Activated T-helper 1 cell treated with anti-CD3 and anti-CD28 coated beads, Interleukin-2, amount 50 U/mL, for 16 hours (primary cell): ENCODE data around the gene RYR3.

Source experiments
- DNase-seq, 2 donors: peaks; one replicate each; pipeline ENCODE4 v3.0.0-alpha.2; 2020; ENCODE audit warnings: low read depth in 1 of 2, low spot score in 1 of 2

Gene RYR3

GRCh38 chr15:33380406-33380805 lies 69.6 kb downstream of the RYR3 start:
- no peak for DNase-seq

- no peak for DNase-seq
Observed at GRCh38 chr15:33382491-33382890, 71.7 kb downstream of the RYR3 start.

DNA sequence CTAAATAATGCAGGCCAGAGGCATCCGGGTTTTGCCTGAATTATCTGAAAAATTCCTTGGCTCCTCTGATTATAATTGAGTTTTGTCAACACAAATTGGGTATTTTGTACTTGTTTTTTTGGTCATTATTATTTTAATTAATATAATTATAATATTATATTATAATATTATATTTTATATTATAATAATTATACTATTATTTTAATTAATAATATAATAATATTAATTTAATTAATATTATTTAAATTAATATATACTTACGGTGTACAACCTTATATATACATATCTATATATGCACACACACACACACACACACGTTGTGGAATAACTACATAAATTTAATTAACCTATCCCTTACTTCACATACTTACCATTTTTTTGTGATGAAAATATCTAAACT lies 73.5 kb downstream of the RYR3 start:
- no peak for DNase-seq

DNA sequence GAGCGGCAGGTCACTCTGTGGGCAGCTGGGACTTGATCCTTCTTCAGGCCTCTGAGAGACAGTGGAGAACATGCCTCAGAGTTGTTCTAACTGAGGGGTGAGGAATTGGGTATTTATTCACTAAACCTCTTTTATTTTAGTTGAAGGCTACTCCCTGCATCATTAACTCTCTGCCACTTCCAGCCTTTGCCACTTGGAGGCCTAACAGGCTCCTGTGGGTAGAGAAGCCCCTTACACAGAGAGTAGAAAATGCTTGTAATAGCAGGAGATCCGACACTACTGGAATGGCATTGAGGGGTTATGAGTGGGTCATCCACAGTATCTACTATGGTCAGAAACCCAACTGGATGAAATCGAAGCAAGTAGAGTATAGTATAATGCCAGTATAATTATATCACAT lies 81.7 kb downstream of the RYR3 start:
- no peak for DNase-seq

DNA sequence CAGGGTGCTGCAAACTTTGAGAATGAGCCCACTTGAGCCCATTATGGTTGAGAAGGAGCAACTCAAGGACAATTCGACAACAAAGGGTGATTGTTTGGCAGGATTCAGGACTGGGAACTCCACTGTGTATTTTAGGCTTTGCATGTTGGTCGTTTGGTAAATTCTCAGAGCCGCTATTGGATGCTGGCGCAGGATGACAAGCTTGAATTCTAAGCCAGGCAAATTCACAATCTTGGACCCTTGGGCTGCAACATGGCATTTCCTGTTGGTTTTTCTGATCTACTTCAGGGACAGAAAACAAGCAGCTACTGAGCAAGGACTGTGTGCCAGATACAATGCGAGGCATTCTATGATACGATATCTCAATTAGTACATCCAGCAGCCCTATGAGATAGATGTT lies 82.8 kb downstream of the RYR3 start:
- DNase-seq = no peak

DNA sequence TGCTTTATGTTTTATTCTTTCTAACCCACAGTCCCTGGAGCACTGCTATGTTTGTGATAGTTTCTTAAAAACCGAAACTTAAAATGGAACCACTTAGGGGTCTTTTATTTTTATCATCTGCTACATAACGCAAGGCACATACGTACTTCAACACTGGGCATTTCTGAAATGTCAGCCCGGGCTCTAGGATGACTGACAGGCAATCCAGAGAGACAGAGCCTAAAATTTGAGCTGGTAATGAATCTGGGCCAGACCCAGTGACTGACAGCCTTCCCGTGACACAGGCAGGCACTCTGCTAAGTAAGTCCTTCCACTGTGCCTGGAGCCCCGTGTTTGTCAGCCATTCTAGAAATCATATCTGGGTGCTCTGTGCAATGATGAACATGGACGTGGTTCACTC lies 84.6 kb downstream of the RYR3 start:
- no peak for DNase-seq

GRCh38 chr15:33395846-33396245 lies 85.1 kb downstream of the RYR3 start:
- DNase-seq = no peak

DNA sequence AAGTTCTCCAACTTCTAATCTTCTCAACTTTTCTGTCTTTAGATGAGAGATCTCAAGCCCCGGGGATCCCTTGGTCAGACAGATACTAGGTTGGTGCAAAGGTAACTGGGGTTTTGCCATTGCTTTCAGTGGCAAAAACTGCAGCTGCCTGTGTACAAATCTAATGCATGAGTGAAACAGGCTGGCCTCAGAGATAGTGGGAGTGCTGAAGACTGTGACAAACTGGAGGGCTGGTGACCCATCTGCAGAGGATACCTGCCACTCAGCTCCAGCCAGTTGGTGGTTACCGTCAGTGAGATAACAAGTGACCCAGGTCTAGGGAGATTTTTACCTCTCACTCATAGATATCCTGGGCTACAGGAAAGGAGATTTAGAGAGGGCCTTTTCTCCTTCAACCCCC lies 85.7 kb downstream of the RYR3 start:
- no peak for DNase-seq

- DNase-seq = no peak
Observed at GRCh38 chr15:33398555-33398954, 87.8 kb downstream of the RYR3 start.

- DNase-seq = no peak
Observed at GRCh38 chr15:33400941-33401340, 90.2 kb downstream of the RYR3 start.

GRCh38 chr15:33402600-33402999 lies 91.8 kb downstream of the RYR3 start:
- no peak for DNase-seq

- no peak for DNase-seq
Observed at GRCh38 chr15:33405096-33405495, 94.3 kb downstream of the RYR3 start.

DNA sequence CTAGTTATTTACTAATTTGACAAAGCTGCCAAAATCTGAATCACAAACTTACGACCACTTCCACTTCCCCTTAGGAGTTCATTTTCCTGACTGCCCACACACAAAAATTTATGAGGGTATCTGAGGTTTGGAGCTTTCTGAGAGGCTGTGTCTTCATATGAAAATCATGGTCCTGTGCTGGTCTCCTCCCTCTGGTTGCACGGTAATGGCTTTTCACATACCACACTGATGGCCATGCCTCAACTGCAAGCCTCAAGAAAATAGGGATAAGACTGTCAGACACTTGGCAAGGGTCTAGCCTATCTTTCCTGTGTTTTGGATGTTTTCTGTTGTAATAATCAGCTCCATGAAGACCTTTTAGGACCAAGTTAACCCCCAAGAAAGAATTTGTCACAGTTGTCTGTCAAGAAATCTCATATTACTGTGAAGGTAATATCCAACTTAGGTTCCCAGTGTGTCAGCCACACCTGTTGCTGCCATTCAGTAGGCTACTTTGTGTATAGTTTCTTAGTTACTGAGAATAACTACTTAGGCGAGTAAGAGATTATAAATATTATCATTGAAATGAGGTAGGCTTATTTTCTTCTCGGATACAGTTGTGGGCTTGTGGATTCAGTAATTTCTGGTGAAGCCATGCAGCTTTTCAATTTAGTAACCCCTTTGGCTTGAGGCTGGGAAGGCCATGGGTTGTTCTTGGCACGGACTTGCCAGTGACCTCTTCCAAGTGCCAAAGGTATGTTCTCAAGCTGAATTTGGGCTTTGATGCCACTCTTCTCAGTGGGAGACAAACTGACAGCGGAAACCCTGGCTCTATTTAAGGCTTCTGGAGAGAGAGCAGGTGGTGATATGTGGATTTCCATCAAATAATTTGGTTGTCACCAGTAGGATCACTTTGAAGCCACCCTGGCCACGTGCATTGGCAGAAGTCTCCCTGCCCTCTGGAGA lies 101.1 kb downstream of the RYR3 start:
- no peak for DNase-seq

- no peak for DNase-seq
Observed at GRCh38 chr15:33419701-33420100, 108.9 kb downstream of the RYR3 start.

DNA sequence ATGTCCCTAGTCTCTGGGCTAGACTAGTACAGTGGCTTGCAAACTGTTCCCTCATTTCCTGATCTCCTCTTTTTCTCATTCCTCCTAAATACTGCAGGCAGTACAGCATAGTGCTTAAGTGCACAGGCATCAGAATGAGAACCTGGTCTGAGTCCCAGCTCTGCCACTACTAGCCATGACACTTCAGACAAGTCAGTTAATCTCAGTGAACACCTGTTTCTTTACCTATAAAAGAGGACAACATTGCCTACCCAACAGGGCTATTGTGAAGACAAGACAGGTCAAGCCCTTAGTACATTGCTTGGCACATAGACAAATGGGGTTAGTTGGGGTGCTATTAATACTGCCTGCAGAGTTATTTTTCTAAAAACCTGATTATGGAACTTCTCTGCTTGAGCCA lies 113.3 kb downstream of the RYR3 start:
- DNase-seq = no peak

DNA sequence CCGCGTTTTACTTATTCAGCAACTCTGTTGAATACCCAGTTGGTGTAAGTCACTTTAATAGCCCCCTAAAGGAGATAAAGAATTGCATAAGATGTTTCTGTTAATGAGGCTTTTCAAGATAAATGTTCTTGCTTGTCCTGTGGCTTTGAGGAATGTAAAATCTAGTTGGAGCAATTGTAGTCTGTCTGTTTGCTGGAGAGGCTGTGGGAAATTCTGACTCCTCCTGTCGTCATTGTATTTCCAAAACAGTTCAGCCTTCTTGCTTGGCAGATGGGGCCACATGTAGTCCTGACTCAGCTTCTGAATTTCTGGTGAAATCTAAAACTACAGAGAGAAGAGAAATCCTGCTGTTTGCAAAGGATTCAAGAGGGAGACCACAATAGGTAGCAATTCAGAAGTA lies 114.4 kb downstream of the RYR3 start:
- no peak for DNase-seq

DNA sequence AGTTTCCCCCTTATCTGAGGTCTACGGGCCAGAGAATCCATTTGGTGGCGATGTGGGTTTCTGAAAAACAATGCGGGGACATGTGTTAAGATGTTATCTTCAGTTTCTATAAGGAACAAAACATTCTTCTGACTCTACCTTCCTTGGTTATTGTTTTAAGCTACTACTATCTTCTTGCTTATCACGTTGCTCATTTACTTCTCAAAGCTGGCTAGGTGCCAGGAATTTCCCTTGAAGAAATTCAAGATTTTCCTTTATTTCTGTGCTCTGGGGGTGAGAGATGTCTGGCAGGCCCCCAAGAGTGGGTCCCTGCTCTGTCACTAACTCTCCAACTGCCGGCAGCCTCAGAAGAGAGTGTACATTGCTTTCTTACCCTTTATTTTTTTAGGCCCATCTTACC lies 119.8 kb downstream of the RYR3 start:
- DNase-seq = no peak

DNA sequence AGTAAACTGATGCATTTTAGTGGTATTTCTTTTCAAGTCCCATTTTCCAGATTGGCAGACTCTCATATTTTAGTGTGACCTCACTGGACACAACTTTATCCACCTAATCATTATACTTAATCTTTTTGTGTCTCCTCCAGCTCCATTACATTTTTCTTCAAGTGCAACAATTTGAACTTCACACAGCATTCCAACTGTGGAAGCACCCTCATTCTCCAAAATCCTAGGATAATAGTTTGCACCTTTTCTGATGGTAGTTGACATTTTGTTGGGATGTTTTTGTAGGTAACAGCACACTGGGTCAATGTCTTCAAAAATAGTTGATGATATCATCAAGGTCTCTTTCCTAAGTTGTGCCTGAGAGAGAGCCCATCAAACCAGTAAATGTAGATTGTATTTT lies 123.1 kb downstream of the RYR3 start:
- DNase-seq = no peak

DNA sequence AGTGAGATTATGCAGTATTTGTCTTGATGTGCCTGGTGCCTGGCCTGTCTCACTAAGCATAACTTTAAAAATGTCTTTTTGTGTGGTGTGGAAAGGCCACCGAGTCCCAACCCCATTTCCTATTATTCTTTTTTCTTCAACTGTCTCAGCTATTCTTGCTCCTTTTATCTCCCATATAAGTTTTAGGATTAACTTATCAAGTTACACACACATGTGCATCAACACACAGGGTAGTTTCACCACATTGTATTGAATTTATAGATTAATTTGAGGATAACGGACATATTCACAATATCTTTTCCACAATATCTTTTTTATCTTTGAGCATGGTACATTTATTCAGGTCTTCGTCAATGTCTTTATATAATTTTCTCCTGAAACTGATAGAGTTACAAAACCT lies 127.6 kb downstream of the RYR3 start:
- DNase-seq = no peak

- DNase-seq = no peak
Observed at GRCh38 chr15:33440900-33441299, 130.1 kb downstream of the RYR3 start.

DNA sequence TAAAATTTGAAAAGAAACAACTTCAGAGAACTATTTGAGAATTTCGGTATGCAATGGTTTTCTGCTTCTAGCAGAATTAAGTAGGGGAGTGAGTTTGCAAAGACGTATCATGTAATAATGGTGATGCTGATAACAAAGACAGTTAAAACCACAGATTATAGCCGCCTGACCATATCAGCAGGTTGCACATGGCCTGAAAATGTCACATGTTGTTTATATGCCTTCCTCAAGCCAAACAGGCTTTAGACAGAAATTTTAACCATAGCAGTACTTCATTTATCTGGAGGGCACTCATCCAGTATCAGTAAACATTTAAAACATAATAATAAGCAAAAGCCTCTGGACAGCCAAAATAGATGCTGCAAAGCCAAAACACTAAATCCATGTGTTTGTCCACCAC lies 131.7 kb downstream of the RYR3 start:
- no peak for DNase-seq

- DNase-seq = no peak
Observed at GRCh38 chr15:33443708-33444107, 132.9 kb downstream of the RYR3 start.

- no peak for DNase-seq
Observed at GRCh38 chr15:33445984-33446383, 135.2 kb downstream of the RYR3 start.
